Panc1 (cell line): Measurements from ENCODE around the gene AMOTL1.

Source experiments
- CTCF ChIP-seq: fragments of 450-650 bp; IDR thresholded peaks from 2 replicates; pipeline ENCODE4 v1.5.1; 2017; ENCODE audit warnings: mild to moderate bottlenecking
- POLR2AphosphoS5 ChIP-seq: IDR thresholded peaks from 2 replicates; pipeline ENCODE4 v1.6.1; 2012; ENCODE audit warnings: mild to moderate bottlenecking, low read depth, low read length, moderate library complexity
- REST ChIP-seq, 2 experiments: IDR thresholded peaks; 2 replicates each; pipeline ENCODE4 v1.6.1; 2011 to 2012; ENCODE audit warnings: low read depth in 2 of 2, control low read depth in 1 of 2, low read length in 1 of 2, mild to moderate bottlenecking in 1 of 2, moderate library complexity in 1 of 2; ENCODE audit not compliant: insufficient read depth in 1 of 2
- SIN3A ChIP-seq: IDR thresholded peaks from 2 replicates; pipeline ENCODE4 v1.6.1; 2012; ENCODE audit warnings: low read depth, mild to moderate bottlenecking, low read length, moderate library complexity, borderline replicate concordance; ENCODE audit not compliant: insufficient read depth
- TCF7L2 ChIP-seq: IDR thresholded peaks from 2 replicates; pipeline ENCODE4 v1.6.1; 2011; ENCODE audit warnings: mild to moderate bottlenecking, low read depth, low read length, inconsistent platforms

GRCh38 chr11:94740083-94741021 is 27.8 kb upstream of the AMOTL1 start:
- TF ChIP-seq CTCF: no peak
- TF ChIP-seq TCF7L2: no peak
- TF ChIP-seq POLR2AphosphoS5: no peak
- no peak for TF ChIP-seq REST (IDR thresholded peaks at IDR 0.05; ENCODE audit: insufficient read depth in 1 of 2, low read depth in 2 of 2, low read length in 1 of 2)
- no peak for TF ChIP-seq SIN3A
